DOHH2 (cell line): ENCODE data around the gene TLCD5.

ENCODE experiments used
- H3F3A ChIP-seq: fragments of 200-600 bp; sonication (generic), shearing (Covaris generic); 2 replicates; pipeline ENCODE4 v1.6.0; 2016; ENCODE audit warnings: antibody characterized with exemption, mild to moderate bottlenecking; ENCODE audit not compliant: control insufficient read depth, insufficient read depth
- H3K27ac ChIP-seq: fragments of 200-600 bp; sonication (generic); 2 replicates; pipeline ENCODE4 v1.5.1; 2014; ENCODE audit warnings: low read depth, mild to moderate bottlenecking, low read length, moderate library complexity
- H3K27me3 ChIP-seq: fragments of 200-600 bp; sonication (generic); 2 replicates; pipeline ENCODE4 v1.6.1; 2014; ENCODE audit warnings: mild to moderate bottlenecking, low read length, mixed read lengths; ENCODE audit not compliant: control insufficient read depth
- H3K36me3 ChIP-seq: fragments of 200-600 bp; sonication (generic); 2 replicates; pipeline ENCODE4 v1.6.1; 2014; ENCODE audit warnings: mild to moderate bottlenecking, low read length, moderate library complexity, mixed read lengths; ENCODE audit not compliant: control insufficient read depth
- H3K4me1 ChIP-seq: fragments of 200-600 bp; sonication (generic); 2 replicates; pipeline ENCODE4 v1.6.1; 2014; ENCODE audit warnings: mild to moderate bottlenecking, low read length, mixed read lengths; ENCODE audit not compliant: control insufficient read depth
- H3K4me2 ChIP-seq: fragments of 200-600 bp; sonication (generic); 2 replicates; pipeline ENCODE4 v1.6.0; 2014; ENCODE audit warnings: mild to moderate bottlenecking, low read length, moderate library complexity
- H3K4me3 ChIP-seq: fragments of 200-600 bp; sonication (generic); 2 replicates; pipeline ENCODE4 v1.5.1; 2014; ENCODE audit warnings: mild to moderate bottlenecking, low read length, mixed read lengths
- H3K79me2 ChIP-seq: fragments of 200-600 bp; sonication (generic); 2 replicates; pipeline ENCODE4 v1.6.1; 2014; ENCODE audit warnings: mild to moderate bottlenecking, low read length, mixed read lengths; ENCODE audit not compliant: control insufficient read depth
- H3K9me2 ChIP-seq: fragments of 200-600 bp; sonication (generic); replicated peaks from 2 replicates; pipeline ENCODE4 v1.6.1; 2014; ENCODE audit warnings: mild to moderate bottlenecking, low read length, mixed read lengths; ENCODE audit not compliant: control insufficient read depth
- H3K9me3 ChIP-seq: fragments of 200-600 bp; sonication (generic); 2 replicates; pipeline ENCODE4 v1.6.1; 2014; ENCODE audit warnings: antibody characterized with exemption, low read length, mixed read lengths; ENCODE audit not compliant: control insufficient read depth, insufficient read depth
- H4K20me1 ChIP-seq: fragments of 200-600 bp; sonication (generic); 2 replicates; pipeline ENCODE4 v1.6.0; 2014; ENCODE audit warnings: low read depth, mild to moderate bottlenecking, antibody characterized with exemption, low read length, moderate library complexity; ENCODE audit not compliant: control insufficient read depth, insufficient read depth
- CTCF ChIP-seq: fragments of 200-600 bp; sonication (generic); IDR thresholded peaks from one replicate; pipeline ENCODE4 v1.5.1; 2014; ENCODE audit warnings: antibody characterized with exemption, mild to moderate bottlenecking, low read depth, low read length; ENCODE audit not compliant: poor library complexity, severe bottlenecking
- EZH2phosphoT487 ChIP-seq: fragments of 200-600 bp; sonication (generic); IDR thresholded peaks from 2 replicates; pipeline ENCODE4 v1.6.1; 2017; ENCODE audit warnings: borderline replicate concordance, mild to moderate bottlenecking, antibody characterized with exemption, low read length, moderate library complexity, mixed read lengths

Gene TLCD5

DNA sequence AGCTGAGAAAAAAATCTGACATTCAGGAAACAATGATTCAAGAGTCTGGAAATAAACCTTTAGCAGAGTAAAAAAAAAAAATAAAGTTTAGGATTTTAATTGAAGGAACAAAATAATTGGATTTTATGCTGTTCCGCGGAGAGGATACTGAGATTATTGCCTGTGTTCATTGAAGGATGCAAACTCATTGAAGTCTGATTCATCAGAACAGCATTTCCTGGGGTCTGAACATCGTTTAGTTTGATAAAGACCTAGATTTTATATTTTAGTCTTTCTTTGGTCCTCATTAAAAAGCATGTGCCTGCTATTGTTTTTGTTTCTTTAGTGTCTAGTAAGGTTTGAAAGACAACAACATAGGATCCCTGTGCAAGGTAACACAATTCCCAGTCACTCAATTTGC lies 4.5 kb downstream of the TLCD5 start:
- no peaks in the 10 kb centered on the region for H3K79me2 ChIP-seq
- H3F3A ChIP-seq, result peaks cover 4% of the 10 kb centered on the region
- no peaks in the 10 kb centered on the region for H3K36me3 ChIP-seq
- no peak overlapping the region for H3K4me3 ChIP-seq
- no peaks in the 10 kb centered on the region for H3K9me3 ChIP-seq
- no peaks in the 10 kb centered on the region for H3K9me2 ChIP-seq
- no peak overlapping the region for H3K4me2 ChIP-seq
- peaks cover 14% of the 10 kb centered on the region for H3K27me3 ChIP-seq
- no peak overlapping the region for H3K27ac ChIP-seq
- no peaks in the 10 kb centered on the region for H4K20me1 ChIP-seq
- TF ChIP-seq EZH2phosphoT487 (no peak), CTCF (no peak)
- peaks cover 25% of the 10 kb centered on the region for H3K4me1 ChIP-seq

GRCh38 chr11:120330045-120330444 lies 4.9 kb downstream of the TLCD5 start:
- Histone ChIP-seq H3K36me3 (no peaks in the 10 kb centered on the region), H4K20me1 (no peaks in the 10 kb centered on the region), H3F3A (peaks cover 6% of the 10 kb centered on the region), H3K79me2 (no peaks in the 10 kb centered on the region), H3K27me3 (peaks cover 11% of the 10 kb centered on the region), H3K4me2 (no peak overlapping the region), H3K9me3 (no peaks in the 10 kb centered on the region), H3K4me1 (peaks cover 24% of the 10 kb centered on the region), H3K27ac (no peak overlapping the region), H3K4me3 (no peak overlapping the region), H3K9me2 (no peaks in the 10 kb centered on the region)
- TF ChIP-seq CTCF, result no peak
- TF ChIP-seq EZH2phosphoT487, result no peak

- H3K36me3 ChIP-seq, result no peaks in the 10 kb centered on the region
- H3F3A ChIP-seq, result peaks cover 13% of the 10 kb centered on the region
- no peaks in the 10 kb centered on the region for H3K9me2 ChIP-seq
- H3K27ac ChIP-seq, result no peak overlapping the region
- no peaks in the 10 kb centered on the region for H3K79me2 ChIP-seq
- peaks cover 22% of the 10 kb centered on the region for H3K4me1 ChIP-seq
- H3K9me3 ChIP-seq, result no peaks in the 10 kb centered on the region
- TF ChIP-seq CTCF (no peak), EZH2phosphoT487 (no peak)
- no peak overlapping the region for H3K4me2 ChIP-seq
- H3K27me3 ChIP-seq, result peaks cover 5% of the 10 kb centered on the region; the same call in 1 of the 2 replicates
- H3K4me3 ChIP-seq, result no peak overlapping the region
- no peaks in the 10 kb centered on the region for H4K20me1 ChIP-seq
Measured at GRCh38 chr11:120331301-120331996, 6.3 kb downstream of the TLCD5 start.
